Heart right ventricle (tissue), 16 donors: ENCODE measurements around the gene ESCO1. TPM values are rescaled to one million over a fixed set of nuclear protein-coding genes. Genes with fewer than 3 reads are reported as not detected.

ENCODE experiments used
- ATAC-seq, 8 donors: fragments of 200-7000 bp; cut with Tn5 transposase; one replicate each; pipeline ENCODE4 v1.9.1; 2020; ENCODE audit warnings: mild to moderate bottlenecking in 8 of 8, moderate library complexity in 8 of 8, moderate number of reproducible peaks in 1 of 8
- DNase-seq, 2 donors: peaks; one replicate each; pipeline ENCODE4 v3.0.0-alpha.2; 2020
- H3K27ac ChIP-seq, 10 donors: fragments of 200-600 bp; sonication (generic) in 2 of 10; one replicate each; pipeline versions ENCODE4 v1.5.0 to v1.8.0; 2020 to 2022; ENCODE audit warnings: mild to moderate bottlenecking in 3 of 10
- H3K27me3 ChIP-seq, 7 donors: fragments of 200-600 bp; one replicate each; pipeline ENCODE4 v1.8.0; 2021 to 2022; ENCODE audit warnings: mild to moderate bottlenecking in 2 of 7
- H3K36me3 ChIP-seq, 9 donors: fragments of 200-600 bp; sonication (generic) in 1 of 9; one replicate each; pipeline versions ENCODE4 v1.5.0 to v1.8.0; 2020 to 2022; ENCODE audit warnings: mild to moderate bottlenecking in 2 of 9
- H3K4me1 ChIP-seq, 9 donors: fragments of 200-600 bp; sonication (generic) in 1 of 9; one replicate each; pipeline versions ENCODE4 v1.5.0 to v1.8.0; 2020 to 2022; ENCODE audit warnings: mild to moderate bottlenecking in 4 of 9
- H3K4me3 ChIP-seq, 10 donors: fragments of 200-600 bp; sonication (generic) in 2 of 10; one replicate each; pipeline versions ENCODE4 v1.5.0 to v1.8.0; 2020 to 2022; ENCODE audit warnings: mild to moderate bottlenecking in 7 of 10, moderate library complexity in 2 of 10
- H3K9me3 ChIP-seq, 11 donors: fragments of 200-600 bp in 10 of 11; sonication (generic) in 2 of 11; one replicate each; pipeline versions ENCODE4 v1.5.0 to v1.8.0; 2013 to 2022; ENCODE audit warnings: mild to moderate bottlenecking in 2 of 11, control low read depth in 1 of 11, moderate library complexity in 1 of 11
- CTCF ChIP-seq, 9 donors: fragments of 200-600 bp; sonication (generic) in 2 of 9; IDR thresholded peaks; one replicate each; pipeline versions ENCODE4 v1.5.0 to v1.8.0; 2021 to 2022; ENCODE audit warnings: antibody characterized with exemption in 9 of 9, mild to moderate bottlenecking in 5 of 9, moderate library complexity in 1 of 9
- WGBS, 2 donors: extraction: QIAGEN DNeasy Blood & Tissue Kit; methylation state at CpG; one replicate each; pipeline ENCODE4 v1.1.7; 2013; ENCODE audit warnings: inconsistent platforms in 1 of 2; 5-methylcytosine and 5-hydroxymethylcytosine counted together
- intact Hi-C, 10 donors: fragments of 100-400 bp; cut with DNase I; formaldehyde crosslinking; loops; one replicate each; pipeline versions ENCODE4 v1.11.1 to v1.14.2; 2022
- polyA plus RNA-seq, 2 donors: library from polyadenylated mRNA; stranded (reverse); fragments of 200-250 nt; gene quantifications; one replicate each; pipeline ENCODE4 v1.2.3, GENCODE V29; 2013
- total RNA-seq, 10 donors: library from RNA; stranded (reverse); fragmentation: NEBNext Ultra II Directional in 3 of 10; extraction: Animal tissue kit (Norgen Biotek cat#: 25700) in 3 of 10; gene quantifications; one replicate each; pipeline versions ENCODE4 v1.2.1 to v1.2.4, GENCODE V29; 2021 to 2023
- donor health status: Arrhythmogenic right ventricular cardiomyopathy.
- donor health status: ischemic (EF 13 %, LVEDD 7.1; RV severe dilation, severe dysfunction).
- donor health status: healthy with polysubstance abuse.
- donor health status: DM: no; HTN: yes; CAD: no.
- donor health status: DM: no; HTN: no; CAD: no.
- donor health status: ischemic (EF 25% LVEDD 6.9; RV normal size, moderate dysfunction).
- donor health status: ischemic (EF 25% LVEDD 5.7; RV mildly dilated, moderate dysfunction).
- donor health status: healthy.
- donor health status: DM: yes; HTN: yes; CAD: no.
- donor health status: Ischemic cardiomyopathy.
- donor health status: ischemic (EF 35%, LVEDD 5.7; RV mildly dilated, moderate dysfunction).
- donor health status: nonischemic (EF 11% LVEDD 7.7; RV severe dilation, severe dysfunction).
- donor health status: DM: yes; HTN: yes; CAD: no.
- donor health status: PGD.
- donor health status: ischemic (EF 29% LVEDD 5.4; RV normal size, mild dysfunction).
- donor health status: nonischemic (EF 23%, LVEDD 6.1; RV moderate dilation, normal function).

ESCO1 gene
- total and polyA plus RNA-seq, 12 donors: 5.5 to 12.9 (median 9.9) TPM

- Histone ChIP-seq H3K36me3 (no peaks in the 10 kb centered on the region), H3K4me3 (no peak overlapping the region), H3K4me1 (no peaks in the 10 kb centered on the region), H3K27me3 (no peaks in the 10 kb centered on the region), H3K27ac (no peak overlapping the region), H3K9me3 (no peaks in the 10 kb centered on the region)
- 86 to 95% methylated on average over 12 of the region's 12 CpGs for WGBS, 2 donors
- ATAC-seq: no peak
- intact Hi-C loops: loop anchor here in 1 of 10 donors (10.0 kb wide), 1 partner anchor 458 kb away; no protein-coding TSS in a partner anchor
- DNase-seq: no peak
- TF ChIP-seq CTCF (IDR thresholded peaks at IDR 0.05): no peak
These were observed 104.1 kb downstream of the ESCO1 start for GRCh38 chr18:21496277-21496835.

GRCh38 chr18:21490748-21491147 lies 109.8 kb downstream of the ESCO1 start:
- no peaks in the 10 kb centered on the region for H3K27me3 ChIP-seq
- H3K4me3 ChIP-seq: no peak overlapping the region
- no peak overlapping the region for H3K27ac ChIP-seq
- TF ChIP-seq CTCF (IDR thresholded peaks at IDR 0.05): no peak
- no peaks in the 10 kb centered on the region for H3K36me3 ChIP-seq
- no peak for DNase-seq
- intact Hi-C loops: loop anchor here in 1 of 10 donors (10.0 kb wide), 1 partner anchor 464 kb away; no protein-coding TSS in a partner anchor
- no peaks in the 10 kb centered on the region for H3K9me3 ChIP-seq
- ATAC-seq: no peak
- no peaks in the 10 kb centered on the region for H3K4me1 ChIP-seq
- WGBS, 2 donors: 79 to 80% methylated on average over 4 of the region's 4 CpGs

DNA sequence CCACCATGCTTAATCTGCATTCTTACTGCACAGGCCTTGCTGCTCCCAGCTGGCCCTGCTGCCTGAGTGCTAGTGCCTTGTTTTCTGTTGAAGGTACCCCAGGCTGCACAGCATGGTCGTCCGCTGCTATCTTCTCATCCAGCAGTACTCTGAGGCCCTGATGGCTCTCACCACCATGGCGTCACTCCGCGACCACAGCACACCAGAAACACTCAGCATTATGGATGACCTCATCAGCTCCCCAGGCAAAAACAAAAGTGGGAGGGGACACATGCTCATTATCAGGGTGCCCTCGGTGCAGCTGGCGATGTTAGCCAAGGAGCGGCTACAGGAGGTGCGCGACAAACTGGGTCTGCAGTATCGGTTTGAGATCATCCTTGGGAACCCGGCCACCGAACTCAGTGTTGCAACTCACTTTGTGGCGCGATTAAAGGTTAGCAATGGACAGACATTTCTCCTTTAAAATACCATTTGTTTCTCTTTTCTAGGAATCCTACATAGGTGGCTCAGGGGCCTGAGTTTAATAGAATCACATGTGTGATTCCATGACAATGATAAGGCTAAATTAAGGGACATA lies 110.5 kb downstream of the ESCO1 start:
- no peak for DNase-seq
- H3K27ac ChIP-seq: no peak overlapping the region
- no peaks in the 10 kb centered on the region for H3K36me3 ChIP-seq
- peak in 1 of 8 donors; percentile 23 for ATAC-seq
- no peak overlapping the region for H3K4me3 ChIP-seq
- H3K9me3 ChIP-seq: no peaks in the 10 kb centered on the region
- no peak for TF ChIP-seq CTCF (IDR thresholded peaks at IDR 0.05)
- WGBS, 2 donors: 92 to 93% methylated on average over 15 of the region's 15 CpGs
- intact Hi-C loops: loop anchor here in 5 of 10 donors (2.0 to 10.0 kb wide), 5 partner anchors 112 to 467 kb away; partner anchors contain the start of gene ESCO1 (in 1 of the 5)
- H3K4me1 ChIP-seq: peaks cover 0 to under 1% (median 0%) of the 10 kb centered on the region in 9 donors
- no peaks in the 10 kb centered on the region for H3K27me3 ChIP-seq

GRCh38 chr18:21489119-21489750 lies 111.3 kb downstream of the ESCO1 start:
- Histone ChIP-seq H3K36me3 (no peaks in the 10 kb centered on the region), H3K9me3 (no peaks in the 10 kb centered on the region), H3K27me3 (no peaks in the 10 kb centered on the region), H3K4me3 (no peak overlapping the region), H3K4me1 (peaks cover 0 to 6% (median 0%) of the 10 kb centered on the region in 9 donors), H3K27ac (no peak overlapping the region)
- peak; percentile 35 to 75 (median 72) for TF ChIP-seq CTCF (IDR thresholded peaks at IDR 0.05)
- WGBS, 2 donors: 45 to 47% methylated on average over 6 of the region's 6 CpGs
- intact Hi-C loops: loop anchor here in 4 of 10 donors (2.0 to 10.0 kb wide), 4 partner anchors 113 to 468 kb away; partner anchors contain the start of gene ESCO1 (in 1 of the 4)
- DNase-seq (peak in 1 of 2 donors; percentile 26), ATAC-seq (peak in 7 of 8 donors; percentile 65 to 83 (median 72))
